ENCODE results near the gene LATS2.
A peak's percentile ranks its signal among the peaks of the same experiment; 100 is the strongest.
"Not testable (repeated sequence)": the region's sequence is repeated elsewhere in the genome, so short reads cannot be mapped to it uniquely, and the experiment has no call there.

LATS2 gene

GRCh38 chr13:20942938-20943559 lies 118.3 kb downstream of the LATS2 start:
- H3K27ac ChIP-seq (replicated peaks): peak overlapping the region; percentile 60
- H3K27me3 ChIP-seq (ENCODE audit: insufficient read depth, poor library complexity, severe bottlenecking): no peaks in the 10 kb centered on the region
- H3K4me3 ChIP-seq (replicated peaks; ENCODE audit: insufficient read depth, low read length): peak overlapping the region; percentile 0; the same call in 1 of the 2 replicates
- TF ChIP-seq POLR2AphosphoS5 (IDR thresholded peaks at IDR 0.05; ENCODE audit: low read depth): no peak
- no peak for TF ChIP-seq CTCF (IDR thresholded peaks at IDR 0.05; ENCODE audit: insufficient read depth, low read length)
- TF ChIP-seq SPI1 (IDR thresholded peaks at IDR 0.05; ENCODE audit: borderline replicate concordance, low read depth): no peak
- TF ChIP-seq GABPA (IDR thresholded peaks at IDR 0.05; ENCODE audit: low read depth): no peak
- TF ChIP-seq REST (IDR thresholded peaks at IDR 0.05; ENCODE audit: insufficient replicate concordance, low read depth): no peak
- no peak for DNase-seq (ENCODE audit: low read depth in 1 of 2, low spot score in 1 of 2)

GRCh38 chr13:20940511-20940910 lies 120.9 kb downstream of the LATS2 start:
- not testable (repeated sequence) for H3K27me3 ChIP-seq (ENCODE audit: insufficient read depth, poor library complexity, severe bottlenecking); H3K27ac ChIP-seq (replicated peaks); DNase-seq (ENCODE audit: low read depth in 1 of 2, low spot score in 1 of 2); H3K4me3 ChIP-seq (replicated peaks; ENCODE audit: insufficient read depth, low read length)

GRCh38 chr13:20940083-20940482 lies 121.3 kb downstream of the LATS2 start:
- Histone ChIP-seq H3K27ac (replicated peaks) (no peak overlapping the region), H3K4me3 (replicated peaks; ENCODE audit: insufficient read depth, low read length) (no peak overlapping the region), H3K27me3 (ENCODE audit: insufficient read depth, poor library complexity, severe bottlenecking) (no peaks in the 10 kb centered on the region)
- no peak for DNase-seq (ENCODE audit: low read depth in 1 of 2, low spot score in 1 of 2)
- no peak for TF ChIP-seq REST (IDR thresholded peaks at IDR 0.05; ENCODE audit: insufficient replicate concordance, low read depth)
- TF ChIP-seq POLR2AphosphoS5 (IDR thresholded peaks at IDR 0.05; ENCODE audit: low read depth): no peak
- no peak for TF ChIP-seq CTCF (IDR thresholded peaks at IDR 0.05; ENCODE audit: insufficient read depth, low read length)
- no peak for TF ChIP-seq GABPA (IDR thresholded peaks at IDR 0.05; ENCODE audit: low read depth)
- TF ChIP-seq SPI1 (IDR thresholded peaks at IDR 0.05; ENCODE audit: borderline replicate concordance, low read depth): no peak

GRCh38 chr13:20939662-20940061 lies 121.7 kb downstream of the LATS2 start:
- Histone ChIP-seq H3K4me3 (replicated peaks; ENCODE audit: insufficient read depth, low read length) (no peak overlapping the region), H3K27ac (replicated peaks) (no peak overlapping the region), H3K27me3 (ENCODE audit: insufficient read depth, poor library complexity, severe bottlenecking) (no peaks in the 10 kb centered on the region)
- TF ChIP-seq GABPA (IDR thresholded peaks at IDR 0.05; ENCODE audit: low read depth) (no peak), SPI1 (IDR thresholded peaks at IDR 0.05; ENCODE audit: borderline replicate concordance, low read depth) (no peak), POLR2AphosphoS5 (IDR thresholded peaks at IDR 0.05; ENCODE audit: low read depth) (no peak), CTCF (IDR thresholded peaks at IDR 0.05; ENCODE audit: insufficient read depth, low read length) (no peak), REST (IDR thresholded peaks at IDR 0.05; ENCODE audit: insufficient replicate concordance, low read depth) (no peak)
- no peak for DNase-seq (ENCODE audit: low read depth in 1 of 2, low spot score in 1 of 2)
